CD4-positive, alpha-beta T cell treated with Interleukin-17A for 1 hour (primary cell): Measurements from ENCODE around the gene ANKRD23.
"Not testable (repeated sequence)": the region's sequence is repeated elsewhere in the genome, so short reads cannot be mapped to it uniquely, and the experiment has no call there.

Source experiments
- DNase-seq: peaks from one replicate; pipeline ENCODE4 v3.0.0-alpha.2; 2020

ANKRD23 gene

DNA sequence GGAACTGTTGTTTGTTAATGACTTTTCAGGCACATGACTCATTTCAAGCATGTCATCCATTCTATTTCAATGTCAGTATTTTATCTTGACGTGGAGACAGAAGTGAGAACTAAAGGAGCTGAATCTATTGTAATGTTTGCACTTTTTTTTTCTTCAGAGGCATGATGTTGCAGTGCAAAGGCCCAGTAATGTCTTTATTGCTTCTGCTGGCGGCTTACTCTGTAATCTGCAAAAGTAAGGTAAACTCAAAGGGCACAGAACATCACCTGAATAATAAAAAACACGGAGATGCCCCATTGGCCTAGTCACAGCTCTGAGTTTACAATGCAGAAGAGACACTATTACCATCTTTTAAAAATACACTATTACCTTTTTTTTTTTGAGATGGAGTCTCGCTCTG, 30.2 kb downstream of the ANKRD23 start:
- no peak for DNase-seq

GRCh38 chr2:96811917-96812316, 31.9 kb downstream of the ANKRD23 start:
- no peak for DNase-seq

DNA sequence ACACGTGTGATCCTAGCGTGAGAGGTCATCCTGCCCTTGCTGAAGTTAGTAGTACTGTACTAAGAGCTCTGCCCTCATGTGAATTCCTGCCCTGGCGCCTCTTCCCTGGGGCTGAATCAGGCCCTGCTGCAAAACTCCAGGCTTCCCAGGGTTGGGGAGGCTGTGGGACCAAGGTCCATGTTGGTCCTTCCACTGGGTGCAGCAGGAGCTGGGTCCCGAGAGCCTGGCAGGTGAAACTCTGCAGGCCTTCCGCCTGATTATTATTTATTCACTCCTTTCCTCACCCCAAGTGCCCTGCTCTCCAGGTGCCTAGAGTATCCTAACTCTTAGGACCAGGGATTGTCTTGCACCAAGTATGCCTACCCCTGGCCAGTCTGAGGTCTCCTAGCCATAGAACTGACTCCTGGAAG, 33.0 kb downstream of the ANKRD23 start:
- no peak for DNase-seq

DNA sequence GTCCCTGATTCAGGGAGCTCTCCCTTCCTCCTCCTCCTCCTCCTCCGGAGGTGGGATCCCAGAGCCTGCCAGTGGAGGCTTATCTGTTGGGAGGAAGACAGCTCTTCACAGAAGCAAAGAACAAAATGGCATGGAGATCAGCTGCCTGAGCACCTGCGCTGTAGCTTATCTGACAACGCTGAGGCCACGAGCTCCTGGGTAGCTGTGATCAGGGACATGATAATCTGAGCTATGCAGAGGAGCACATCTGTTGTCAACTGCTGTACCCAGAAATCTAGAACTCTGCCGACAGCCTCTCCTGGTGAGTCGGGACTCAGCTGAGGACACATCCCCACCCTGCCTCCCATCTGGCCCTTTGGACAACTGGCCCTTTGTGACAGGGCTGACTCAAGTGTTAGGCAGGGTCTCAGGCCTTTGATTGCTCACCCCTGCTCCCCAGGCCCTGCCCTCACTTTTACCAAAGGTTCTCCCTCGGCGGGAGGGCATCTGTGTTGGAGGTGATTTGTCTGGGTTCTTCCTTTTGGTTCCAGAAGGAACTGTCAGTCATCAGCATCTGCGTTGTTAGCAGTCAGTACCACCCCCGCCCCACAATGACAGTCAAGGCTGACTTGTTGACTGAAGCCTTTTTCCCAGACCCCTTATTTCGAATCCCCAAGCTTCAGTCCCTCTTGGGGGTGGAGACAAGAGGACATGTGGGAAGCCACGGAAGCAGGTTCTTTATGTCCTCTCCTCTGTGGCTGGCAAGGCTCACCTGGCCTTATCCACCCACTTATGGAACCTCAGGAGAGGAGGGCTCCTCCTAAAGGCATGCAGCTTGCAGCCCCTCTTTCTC, 33.7 kb downstream of the ANKRD23 start:
- no peak for DNase-seq

GRCh38 chr2:96809216-96809882, 34.5 kb downstream of the ANKRD23 start:
- no peak for DNase-seq

DNA sequence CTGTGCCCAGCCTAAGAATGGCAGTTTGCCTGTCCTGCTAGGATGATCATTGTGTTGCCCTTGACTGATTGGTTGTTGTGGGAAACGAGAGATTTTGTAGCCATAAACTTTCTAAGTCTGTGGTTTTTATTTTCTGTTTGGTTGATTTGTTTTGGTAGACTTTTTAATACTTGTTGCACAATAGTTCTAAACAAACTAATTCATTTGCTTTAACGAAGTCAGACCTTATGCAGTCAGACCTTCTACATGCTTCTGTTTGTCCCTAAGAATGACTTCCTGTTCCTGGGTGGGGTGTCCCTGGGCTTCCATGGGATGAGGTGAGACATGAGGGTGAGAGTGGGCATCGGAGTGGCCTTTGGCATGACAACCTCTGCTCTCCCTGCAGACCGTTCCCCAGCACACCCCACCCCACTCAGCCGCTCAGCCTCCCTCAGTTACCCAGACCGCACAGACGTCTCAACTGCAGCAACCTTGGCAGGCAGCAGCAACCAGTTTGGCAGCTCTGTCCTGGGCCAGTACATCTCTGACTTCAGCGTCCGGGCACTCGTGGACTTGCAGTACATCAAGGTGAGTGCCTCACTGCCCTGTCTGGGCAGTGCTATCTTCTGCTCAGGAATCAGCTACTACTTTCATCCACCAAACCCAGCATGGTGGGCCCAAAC, 35.5 kb downstream of the ANKRD23 start:
- DNase-seq: no peak

- no peak for DNase-seq
These were observed 36.7 kb downstream of the ANKRD23 start for GRCh38 chr2:96807127-96807471.

GRCh38 chr2:96806468-96807126, 37.2 kb downstream of the ANKRD23 start:
- DNase-seq: peak; percentile 58

DNA sequence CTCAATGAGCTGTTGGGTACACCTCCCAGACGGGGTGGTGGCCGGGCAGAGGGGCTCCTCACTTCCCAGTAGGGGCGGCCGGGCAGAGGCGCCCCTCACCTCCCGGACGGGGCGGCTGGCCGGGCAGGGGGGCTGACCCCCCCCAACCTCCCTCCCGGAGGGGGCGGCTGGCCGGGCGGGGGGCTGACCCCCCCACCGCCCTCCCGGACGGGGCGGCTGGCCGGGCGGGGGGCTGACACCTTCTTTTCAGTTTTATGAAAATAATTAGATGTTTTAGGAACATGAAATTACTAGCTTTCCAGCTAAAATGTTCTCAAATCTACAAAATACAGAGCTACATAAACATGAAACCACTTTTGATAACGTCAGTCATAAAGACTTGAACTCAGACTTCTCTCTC, 37.9 kb downstream of the ANKRD23 start:
- not testable (repeated sequence) for DNase-seq

GRCh38 chr2:96804986-96805385, 38.8 kb downstream of the ANKRD23 start:
- DNase-seq: no peak

GRCh38 chr2:96802721-96803120, 41.1 kb downstream of the ANKRD23 start:
- no peak for DNase-seq

- peak; percentile 38 for DNase-seq
These were observed 41.8 kb downstream of the ANKRD23 start for GRCh38 chr2:96801786-96802595.

DNA sequence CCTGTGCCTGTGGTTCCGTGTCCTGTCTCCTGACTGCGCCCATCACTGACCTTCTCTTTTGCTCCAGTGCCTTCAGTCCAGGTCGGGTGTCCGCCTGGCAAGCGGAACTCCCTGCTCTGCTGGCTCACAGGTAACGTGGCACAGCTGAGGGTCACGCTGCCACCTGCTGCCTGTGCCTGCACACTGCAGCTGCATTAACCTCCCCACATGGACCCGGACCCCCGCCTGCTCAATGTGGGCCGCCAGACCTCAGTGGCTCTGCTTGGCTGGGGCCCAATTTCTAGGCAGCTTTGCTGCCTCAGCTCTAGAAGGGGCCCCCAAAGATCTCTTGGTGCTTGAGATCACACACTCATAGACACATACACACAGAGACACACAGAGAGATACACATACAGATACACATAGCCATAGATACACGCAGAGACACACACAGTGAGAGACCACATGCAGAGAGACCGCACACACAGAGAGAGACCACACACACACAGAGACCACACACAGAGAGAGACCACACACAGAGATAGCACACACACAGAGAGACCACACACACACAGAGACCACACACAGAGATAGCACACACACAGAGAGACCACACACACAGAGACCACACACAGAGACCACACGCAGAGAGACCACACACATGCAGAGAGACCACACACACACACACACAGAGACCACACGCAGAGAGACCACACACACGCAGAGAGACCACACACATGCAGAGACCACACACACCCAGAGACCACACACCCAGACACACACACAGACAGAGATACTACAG, 42.6 kb downstream of the ANKRD23 start:
- peak; percentile 78 for DNase-seq

DNA sequence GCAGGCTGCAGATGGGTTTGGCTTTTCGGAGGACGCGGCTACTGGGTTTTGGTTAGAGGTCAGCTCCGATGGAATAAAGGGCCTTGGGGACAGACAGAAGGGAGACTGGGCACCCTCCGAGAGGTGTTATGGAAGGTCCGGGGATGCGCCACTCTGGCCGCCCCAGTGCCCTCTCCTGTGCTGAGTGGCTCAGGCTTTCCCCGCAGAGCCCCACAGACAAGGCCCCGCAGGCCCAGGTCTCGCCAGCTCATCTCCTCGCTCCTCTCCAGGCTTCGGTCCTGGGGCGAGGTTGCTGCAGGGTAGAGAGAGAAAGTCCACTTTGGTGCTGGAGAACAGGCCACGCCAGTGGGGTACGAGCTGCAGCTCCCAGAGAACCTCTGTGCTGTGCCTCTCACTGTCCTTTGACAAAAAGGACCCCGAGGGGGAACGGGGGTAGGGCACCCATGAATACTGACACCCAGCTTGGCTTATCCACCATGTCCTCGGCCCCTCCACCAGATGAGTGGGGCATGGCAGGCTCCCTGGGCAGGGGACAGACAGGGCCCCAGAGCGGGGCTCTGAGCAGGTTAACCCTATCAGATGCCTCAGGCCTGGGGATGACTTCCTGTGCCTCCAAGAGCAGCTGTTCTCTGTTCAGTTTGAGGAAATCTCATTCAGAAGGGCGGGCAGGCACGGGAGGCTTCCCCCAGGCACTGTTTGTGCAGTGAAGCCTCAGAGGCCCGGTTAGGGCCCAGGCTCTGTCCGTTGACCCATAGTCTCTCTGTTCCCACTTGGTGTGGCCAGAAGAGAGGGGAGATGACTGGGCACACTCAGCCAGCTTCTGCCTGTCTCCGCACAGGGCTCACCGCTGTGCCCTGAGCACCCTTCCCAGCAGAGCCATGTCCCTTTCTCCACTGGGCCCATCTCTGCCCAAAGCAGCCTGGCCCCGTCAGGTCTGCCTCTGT, 43.5 kb downstream of the ANKRD23 start:
- no peak for DNase-seq

DNA sequence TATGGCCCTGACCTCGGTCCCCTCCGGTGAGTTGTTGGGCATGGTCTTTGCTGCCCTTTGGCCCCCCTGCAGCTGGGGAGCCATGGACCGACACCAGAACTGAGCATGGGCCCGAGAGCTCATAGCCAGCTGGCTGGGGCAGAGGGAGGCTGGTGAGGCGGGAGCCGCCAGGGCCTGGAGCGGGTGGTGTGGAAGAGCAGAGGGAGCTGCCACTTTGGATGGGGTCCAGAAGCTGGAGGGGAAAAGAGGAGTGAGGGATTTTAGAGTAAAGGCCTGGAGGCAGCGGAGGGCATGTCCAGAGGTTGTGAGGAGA, 44.2 kb downstream of the ANKRD23 start:
- DNase-seq: no peak

GRCh38 chr2:96798733-96799622, 44.8 kb downstream of the ANKRD23 start:
- DNase-seq: no peak

- DNase-seq: no peak
These were observed 46.7 kb downstream of the ANKRD23 start for GRCh38 chr2:96797066-96797625.

- not testable (repeated sequence) for DNase-seq
These were observed 47.3 kb downstream of the ANKRD23 start for GRCh38 chr2:96796497-96796896.

DNA sequence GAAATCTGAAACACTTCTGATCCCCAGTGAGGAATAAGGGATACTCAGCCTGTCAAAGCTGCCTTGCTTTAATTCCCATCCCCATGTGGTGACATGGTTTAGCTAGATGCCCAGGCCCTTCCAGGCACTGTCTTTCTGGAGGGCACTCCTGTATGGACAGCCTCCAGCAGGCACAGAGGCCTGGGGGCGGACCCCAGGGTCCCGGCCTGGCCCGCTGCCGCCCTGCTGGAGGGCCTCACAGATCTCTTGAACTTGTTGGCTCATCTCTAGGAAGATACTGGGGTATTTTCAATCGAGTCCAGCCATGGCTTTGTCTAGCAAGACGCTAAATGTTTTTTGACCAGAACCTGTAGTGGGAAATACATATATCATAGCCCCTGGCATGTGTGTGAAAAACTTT, 48.7 kb downstream of the ANKRD23 start:
- no peak for DNase-seq
